DND-41 (cell line): Measurements from ENCODE around the gene IFT122.

Experiments used
- CTCF ChIP-seq: IDR thresholded peaks from 2 replicates; pipeline ENCODE4 v1.5.1; 2012; ENCODE audit warnings: borderline replicate concordance, low read length, moderate library complexity, mild to moderate bottlenecking; ENCODE audit not compliant: poor library complexity, severe bottlenecking; ENCODE audit errors: extremely low read depth
- EZH2 ChIP-seq: IDR thresholded peaks from 3 replicates; pipeline ENCODE4 v1.6.1; 2012; ENCODE audit warnings: borderline replicate concordance, low read depth, mild to moderate bottlenecking, moderate library complexity, low read length, inconsistent platforms; ENCODE audit not compliant: severe bottlenecking

GRCh38 chr3:129560269-129560787, 120.3 kb downstream of the IFT122 start:
- TF ChIP-seq CTCF (no peak), EZH2 (no peak)
